ENCODE measurements around the gene CDH19.

CDH19 gene

GRCh38 chr18:66603941-66604627 lies at the start of gene CDH19:
TSS of gene CDH19 (minus strand) at chr18:66604090. CDS start at chr18:66572204, 31,886 bp downstream.
- TF ChIP-seq CTCF (IDR thresholded peaks at IDR 0.05): no peak

- TF ChIP-seq CTCF (IDR thresholded peaks at IDR 0.05): no peak
These were observed 43.8 kb upstream of the CDH19 start for GRCh38 chr18:66647671-66648070.

- no peak for TF ChIP-seq CTCF (IDR thresholded peaks at IDR 0.05)
These were observed 42.7 kb upstream of the CDH19 start for GRCh38 chr18:66646609-66647008.

GRCh38 chr18:66645983-66646382 lies 42.1 kb upstream of the CDH19 start:
- TF ChIP-seq CTCF (IDR thresholded peaks at IDR 0.05): no peak

- no peak for TF ChIP-seq CTCF (IDR thresholded peaks at IDR 0.05)
These were observed 37.2 kb upstream of the CDH19 start for GRCh38 chr18:66641056-66641455.

- no peak for TF ChIP-seq CTCF (IDR thresholded peaks at IDR 0.05)
These were observed 36.5 kb upstream of the CDH19 start for GRCh38 chr18:66640431-66640830.

- TF ChIP-seq CTCF (IDR thresholded peaks at IDR 0.05): no peak
These were observed 35.2 kb upstream of the CDH19 start for GRCh38 chr18:66638856-66639629.
